CD4-positive, alpha-beta memory T cell (primary cell): ENCODE results near the gene BCDIN3D. TPM values are rescaled to one million over a fixed set of nuclear protein-coding genes. Genes with fewer than 3 reads are reported as not detected.
A peak's percentile ranks its signal among the peaks of the same experiment; 100 is the strongest.

Source experiments
- CTCF ChIA-PET: fragments of 350-600 bp; sonication (Branson Sonifier 250); formaldehyde crosslinking; loops from one replicate; lab custom pipeline; 2021; ENCODE audit warnings: inconsistent platforms; ENCODE audit not compliant: partially characterized antibody; lab: Charles Lee
- POLR2A ChIA-PET: fragments of 350-600 bp; sonication (Branson Sonifier 250); formaldehyde crosslinking; loops from one replicate; lab custom pipeline; 2021; ENCODE audit not compliant: partially characterized antibody; lab: Charles Lee
- DNase-seq, 5 donors: peaks; one replicate each; pipeline versions ENCODE4 v3.0.0 to v3.0.0-alpha.2; 2020 to 2022; ENCODE audit warnings: mixed read lengths in 1 of 5
- H3K27ac ChIP-seq: one replicate; pipeline ENCODE4 v1.7.0; 2013; ENCODE audit warnings: low read depth, low read length
- H3K27me3 ChIP-seq: 2 replicates; pipeline ENCODE4 v1.7.0; 2013; ENCODE audit warnings: mild to moderate bottlenecking, low read length, moderate library complexity; ENCODE audit not compliant: insufficient read depth
- H3K36me3 ChIP-seq: 2 replicates; pipeline ENCODE4 v1.7.0; 2013; ENCODE audit warnings: mild to moderate bottlenecking, low read length, moderate library complexity; ENCODE audit not compliant: insufficient read depth
- H3K4me1 ChIP-seq: 2 replicates; pipeline ENCODE4 v1.7.0; 2013; ENCODE audit warnings: mild to moderate bottlenecking, low read length, moderate library complexity; ENCODE audit not compliant: insufficient read depth
- H3K4me3 ChIP-seq, 2 donors: one replicate each; pipeline ENCODE4 v1.7.0; 2013; ENCODE audit warnings: low read length in 2 of 2, mild to moderate bottlenecking in 1 of 2
- H3K9me3 ChIP-seq, 2 donors: one replicate each; pipeline ENCODE4 v1.7.0; 2013; ENCODE audit warnings: low read length in 2 of 2, control low read depth in 1 of 2; ENCODE audit not compliant: control insufficient read depth in 1 of 2
- H3K27ac Mint-ChIP-seq, 7 donors: one replicate each; pipeline ENCODE4 v1.8.0; 2020 to 2021; ENCODE audit warnings: mixed read lengths in 7 of 7, mild to moderate bottlenecking in 6 of 7, inconsistent platforms in 3 of 7, moderate library complexity in 3 of 7
- H3K27me3 Mint-ChIP-seq, 2 donors: one replicate each; pipeline ENCODE4 v1.8.0; 2020 to 2021; ENCODE audit warnings: mixed read lengths in 2 of 2
- H3K36me3 Mint-ChIP-seq, 2 donors: one replicate each; pipeline ENCODE4 v1.8.0; 2020 to 2021; ENCODE audit warnings: mixed read lengths in 2 of 2, inconsistent platforms in 1 of 2, mild to moderate bottlenecking in 1 of 2
- H3K4me1 Mint-ChIP-seq, 4 donors: one replicate each; pipeline ENCODE4 v1.8.0; 2020 to 2021; ENCODE audit warnings: mixed read lengths in 4 of 4, mild to moderate bottlenecking in 1 of 4
- H3K4me3 Mint-ChIP-seq, 8 donors: one replicate each; pipeline ENCODE4 v1.8.0; 2020 to 2021; ENCODE audit warnings: mixed read lengths in 8 of 8, mild to moderate bottlenecking in 7 of 8, moderate library complexity in 6 of 8, inconsistent platforms in 3 of 8
- H3K9me3 Mint-ChIP-seq, 8 donors: one replicate each; pipeline ENCODE4 v1.8.0; 2020 to 2021; ENCODE audit warnings: mixed read lengths in 8 of 8, mild to moderate bottlenecking in 5 of 8, inconsistent platforms in 3 of 8, moderate library complexity in 1 of 8
- intact Hi-C: fragments of 100-400 bp; cut with micrococcal nuclease; formaldehyde crosslinking; loops from one replicate; pipeline ENCODE4 v1.15.1; 2023
- polyA plus RNA-seq, 2 donors: library from polyadenylated mRNA; unstranded; fragments of 300-500 nt; fragmentation: Illumina TruSeq; gene quantifications; one replicate each; pipeline ENCODE4 v1.2.3, GENCODE V29; 2021
- total RNA-seq, 2 experiments: library from RNA; stranded (reverse); gene quantifications; one replicate each; pipeline ENCODE4 v1.2.3, GENCODE V29; 2021

Gene BCDIN3D
- total and polyA plus RNA-seq, 4 experiments from 2014 or later = 5.3 to 17.5 (median 11.9) TPM

GRCh38 chr12:49804821-49805220, 38.1 kb downstream of the BCDIN3D start:
- CTCF ChIA-PET = interaction anchor here (1.0 to 1.2 kb wide), 2 partner anchors 27 to 141 kb away, joined by 3 read pairs; no protein-coding TSS in a partner anchor

GRCh38 chr12:49803693-49804450, 39.0 kb downstream of the BCDIN3D start:
- no peak overlapping the region for H3K4me3 ChIP-seq
- Mint-ChIP-seq H3K36me3 (peaks cover 15% of the 10 kb centered on the region in 2 donors), H3K4me1 (peaks cover 0 to 2% (median 0%) of the 10 kb centered on the region in 4 donors), H3K27ac (no peak overlapping the region), H3K4me3 (no peak overlapping the region), H3K9me3 (peaks cover 0 to 5% (median 0%) of the 10 kb centered on the region in 8 donors), H3K27me3 (no peaks in the 10 kb centered on the region)
- H3K27me3 ChIP-seq = no peaks in the 10 kb centered on the region
- intact Hi-C loops = no loop called here
- no peak overlapping the region for H3K27ac ChIP-seq
- CTCF ChIA-PET = interaction anchor here (1.2 to 1.5 kb wide), 2 partner anchors 26 to 36 kb away, joined by 3 read pairs; no protein-coding TSS in a partner anchor
- H3K9me3 ChIP-seq = no peaks in the 10 kb centered on the region
- H3K36me3 ChIP-seq = no peaks in the 10 kb centered on the region
- no peak for DNase-seq
- POLR2A ChIA-PET = no interaction called here
- no peaks in the 10 kb centered on the region for H3K4me1 ChIP-seq

More at GRCh38 chr12:49804821-49805220, 38.1 kb downstream of the BCDIN3D start:
- Mint-ChIP-seq H3K27me3 (no peaks in the 10 kb centered on the region), H3K9me3 (peaks cover 0 to 4% (median 0%) of the 10 kb centered on the region in 8 donors), H3K4me3 (no peak overlapping the region), H3K4me1 (peaks cover 0 to 2% (median 0%) of the 10 kb centered on the region in 4 donors), H3K27ac (no peak overlapping the region), H3K36me3 (peaks cover 11 to 14% of the 10 kb centered on the region in 2 donors)
- no peaks in the 10 kb centered on the region for H3K4me1 ChIP-seq
- POLR2A ChIA-PET = no interaction called here
- no peaks in the 10 kb centered on the region for H3K9me3 ChIP-seq
- H3K4me3 ChIP-seq = no peak overlapping the region
- H3K27me3 ChIP-seq = no peaks in the 10 kb centered on the region
- no peak for DNase-seq
- H3K27ac ChIP-seq = no peak overlapping the region
- no peaks in the 10 kb centered on the region for H3K36me3 ChIP-seq
- intact Hi-C loops = no loop called here

- ChIA-PET POLR2A (interaction anchor here (2.6 kb wide), 1 partner anchor 60 kb away, joined by 7 read pairs; the partner anchor contains the start of gene TMBIM6), CTCF (interaction anchor here (0.5 to 0.6 kb wide), 2 partner anchors 37 to 266 kb away, joined by 3 read pairs; no protein-coding TSS in a partner anchor)
- Histone ChIP-seq H3K9me3 (no peaks in the 10 kb centered on the region), H3K4me1 (no peaks in the 10 kb centered on the region), H3K36me3 (no peaks in the 10 kb centered on the region), H3K4me3 (no peak overlapping the region), H3K27ac (no peak overlapping the region), H3K27me3 (no peaks in the 10 kb centered on the region)
- no peaks in the 10 kb centered on the region for H3K27me3 Mint-ChIP-seq
- peak overlapping the region in 1 of 7 donors; percentile 64 for H3K27ac Mint-ChIP-seq
- peaks cover 0 to 5% (median 0%) of the 10 kb centered on the region in 8 donors for H3K9me3 Mint-ChIP-seq
- intact Hi-C loops = no loop called here
- peaks cover 18 to 21% of the 10 kb centered on the region in 2 donors for H3K36me3 Mint-ChIP-seq
- DNase-seq = no peak
- peaks cover 0 to 1% (median 0%) of the 10 kb centered on the region in 4 donors for H3K4me1 Mint-ChIP-seq
- H3K4me3 Mint-ChIP-seq = no peak overlapping the region
Measured at GRCh38 chr12:49801141-49802063, 41.5 kb downstream of the BCDIN3D start.

GRCh38 chr12:49800421-49801140, 42.3 kb downstream of the BCDIN3D start:
- POLR2A ChIA-PET = interaction anchor here (2.6 kb wide), 1 partner anchor 59 kb away, joined by 7 read pairs; the partner anchor contains the start of gene TMBIM6
- intact Hi-C loops = no loop called here

GRCh38 chr12:49798934-49799333, 44.0 kb downstream of the BCDIN3D start:
- H3K27ac Mint-ChIP-seq = peak overlapping the region in 1 of 7 donors; percentile 65
- intact Hi-C loops = no loop called here
- H3K9me3 Mint-ChIP-seq = peaks cover 0 to 5% (median 0%) of the 10 kb centered on the region in 8 donors
- DNase-seq = no peak
- H3K4me1 Mint-ChIP-seq = no peaks in the 10 kb centered on the region
- Histone ChIP-seq H3K9me3 (no peaks in the 10 kb centered on the region), H3K27ac (no peak overlapping the region), H3K36me3 (no peaks in the 10 kb centered on the region), H3K27me3 (no peaks in the 10 kb centered on the region), H3K4me1 (no peaks in the 10 kb centered on the region), H3K4me3 (no peak overlapping the region)
- no peak overlapping the region for H3K4me3 Mint-ChIP-seq
- H3K36me3 Mint-ChIP-seq = peaks cover 12 to 16% of the 10 kb centered on the region in 2 donors
- H3K27me3 Mint-ChIP-seq = no peaks in the 10 kb centered on the region
- ChIA-PET CTCF (interaction anchor here (1.3 kb wide), 1 partner anchor 12 kb away, joined by 3 read pairs; no protein-coding TSS in a partner anchor), POLR2A (no interaction called here)

More at GRCh38 chr12:49800421-49801140, 42.3 kb downstream of the BCDIN3D start:
- H3K9me3 Mint-ChIP-seq = peaks cover 0 to 5% (median 0%) of the 10 kb centered on the region in 8 donors
- Histone ChIP-seq H3K27ac (no peak overlapping the region), H3K4me1 (no peaks in the 10 kb centered on the region), H3K36me3 (no peaks in the 10 kb centered on the region), H3K9me3 (no peaks in the 10 kb centered on the region), H3K27me3 (no peaks in the 10 kb centered on the region), H3K4me3 (no peak overlapping the region)
- no peak for DNase-seq
- H3K36me3 Mint-ChIP-seq = peaks cover 18% of the 10 kb centered on the region in 2 donors
- H3K4me3 Mint-ChIP-seq = no peak overlapping the region
- no peaks in the 10 kb centered on the region for H3K27me3 Mint-ChIP-seq
- CTCF ChIA-PET = interaction anchor here (0.6 to 1.0 kb wide), 2 partner anchors 46 to 267 kb away, joined by 3 read pairs; no protein-coding TSS in a partner anchor
- peak overlapping the region in 1 of 7 donors; percentile 15 for H3K27ac Mint-ChIP-seq
- no peaks in the 10 kb centered on the region for H3K4me1 Mint-ChIP-seq

GRCh38 chr12:49798248-49798647, 44.7 kb downstream of the BCDIN3D start:
- H3K9me3 Mint-ChIP-seq = peaks cover 0 to 5% (median 0%) of the 10 kb centered on the region in 8 donors
- no peaks in the 10 kb centered on the region for H3K27me3 ChIP-seq
- peaks cover 12 to 16% of the 10 kb centered on the region in 2 donors for H3K36me3 Mint-ChIP-seq
- H3K27ac ChIP-seq = no peak overlapping the region
- no peaks in the 10 kb centered on the region for H3K4me1 Mint-ChIP-seq
- intact Hi-C loops = no loop called here
- POLR2A ChIA-PET = no interaction called here
- no peak for DNase-seq
- CTCF ChIA-PET = interaction anchor here (0.8 to 1.3 kb wide), 2 partner anchors 13 to 41 kb away, joined by 3 read pairs; no protein-coding TSS in a partner anchor
- H3K4me3 ChIP-seq = no peak overlapping the region
- no peaks in the 10 kb centered on the region for H3K27me3 Mint-ChIP-seq
- H3K4me3 Mint-ChIP-seq = no peak overlapping the region
- H3K4me1 ChIP-seq = no peaks in the 10 kb centered on the region
- no peaks in the 10 kb centered on the region for H3K9me3 ChIP-seq
- H3K27ac Mint-ChIP-seq = no peak overlapping the region
- H3K36me3 ChIP-seq = no peaks in the 10 kb centered on the region
